Neural cell (in vitro differentiated cells): Measurements from ENCODE around the gene COL5A1. TPM values are rescaled to one million over a fixed set of nuclear protein-coding genes. Genes with fewer than 3 reads are reported as not detected.

ENCODE experiments used
- H2AFZ ChIP-seq: fragments of 200-600, 300-800 bp; sonication (generic), shearing (Covaris generic); 2 replicates; pipeline ENCODE4 v1.6.0; 2014; ENCODE audit warnings: low read depth, mild to moderate bottlenecking, antibody characterized with exemption, low read length, moderate library complexity
- H3F3A ChIP-seq: fragments of 200-600 bp; shearing (Covaris generic); 2 replicates; pipeline ENCODE4 v1.6.1; 2016; ENCODE audit warnings: mild to moderate bottlenecking, moderate library complexity, mixed read lengths, antibody characterized with exemption, low read length; ENCODE audit not compliant: insufficient read depth, poor library complexity, severe bottlenecking
- H3K27ac ChIP-seq: fragments of 200-600, 300-800 bp; sonication (generic), shearing (Covaris generic); 2 replicates; pipeline ENCODE4 v1.5.1; 2014; ENCODE audit warnings: mild to moderate bottlenecking, low read length, moderate library complexity
- H3K27me3 ChIP-seq: fragments of 300-800, 200-600 bp; sonication (generic), shearing (Covaris generic); 2 replicates; pipeline ENCODE4 v1.6.0; 2014; ENCODE audit warnings: mild to moderate bottlenecking, low read depth, low read length, moderate library complexity; ENCODE audit not compliant: insufficient read depth
- H3K36me3 ChIP-seq: fragments of 300-800, 200-600 bp; sonication (generic), shearing (Covaris generic); 2 replicates; pipeline ENCODE4 v1.5.1; 2014; ENCODE audit warnings: mild to moderate bottlenecking, antibody characterized with exemption, low read length, moderate library complexity; ENCODE audit not compliant: insufficient read depth
- H3K4me2 ChIP-seq: fragments of 300-800, 200-600 bp; sonication (generic), shearing (Covaris generic); 2 replicates; pipeline ENCODE4 v1.6.0; 2014; ENCODE audit warnings: mild to moderate bottlenecking, low read length
- H3K4me3 ChIP-seq: fragments of 300-800, 200-600 bp; sonication (generic), shearing (Covaris generic); 2 replicates; pipeline ENCODE4 v1.5.1; 2014; ENCODE audit warnings: mild to moderate bottlenecking, low read length, moderate library complexity
- H3K79me2 ChIP-seq: fragments of 200-600 bp; shearing (Covaris generic); replicated peaks from 2 replicates; pipeline ENCODE4 v1.6.0; 2014; ENCODE audit warnings: mild to moderate bottlenecking, low read length, moderate library complexity; ENCODE audit not compliant: insufficient read depth
- H3K9ac ChIP-seq: fragments of 300-800, 200-600 bp; sonication (generic), shearing (Covaris generic); 2 replicates; pipeline ENCODE4 v1.6.1; 2016; ENCODE audit warnings: mild to moderate bottlenecking, low read length, mixed read lengths
- H3K9me2 ChIP-seq: fragments of 200-600 bp; shearing (Covaris generic); 2 replicates; pipeline ENCODE4 v1.6.1; 2016; ENCODE audit warnings: mild to moderate bottlenecking, low read length, mixed read lengths; ENCODE audit not compliant: insufficient read depth
- H3K9me3 ChIP-seq: fragments of 200-600, 300-800 bp; sonication (generic), shearing (Covaris generic); 2 replicates; pipeline ENCODE4 v1.6.1; 2016; ENCODE audit warnings: mild to moderate bottlenecking, mixed run types, low read length, moderate library complexity, mixed read lengths
- H4K20me1 ChIP-seq: fragments of 200-600 bp; shearing (Covaris generic); 2 replicates; pipeline ENCODE4 v1.6.1; 2016; ENCODE audit warnings: mild to moderate bottlenecking, mixed run types; ENCODE audit not compliant: insufficient read depth
- CTCF ChIP-seq: fragments of 450-650 bp; IDR thresholded peaks from 2 replicates; pipeline ENCODE4 v1.5.1; 2014; ENCODE audit warnings: antibody characterized with exemption, mild to moderate bottlenecking, moderate library complexity; ENCODE audit not compliant: poor library complexity, severe bottlenecking
- EP300 ChIP-seq: fragments of 450-650 bp; conservative IDR thresholded peaks from 2 replicates; pipeline ENCODE4 v1.6.1; 2014; ENCODE audit warnings: antibody characterized with exemption, mild to moderate bottlenecking, moderate library complexity; ENCODE audit not compliant: poor library complexity, severe bottlenecking
- EZH2 ChIP-seq: fragments of 200-600, 300-800 bp; shearing (Covaris generic), sonication (generic); IDR thresholded peaks from 2 replicates; pipeline ENCODE4 v1.6.1; 2014; ENCODE audit warnings: antibody characterized with exemption, low read length, borderline replicate concordance, mild to moderate bottlenecking; ENCODE audit not compliant: insufficient read depth, poor library complexity, severe bottlenecking
- MXI1 ChIP-seq: fragments of 450-650 bp; conservative IDR thresholded peaks from 2 replicates; pipeline ENCODE4 v1.6.1; 2014; ENCODE audit warnings: antibody characterized with exemption, mild to moderate bottlenecking; ENCODE audit not compliant: poor library complexity, severe bottlenecking
- POLR2AphosphoS5 ChIP-seq: IDR thresholded peaks from 2 replicates; pipeline ENCODE4 v1.6.1; 2012
- RAD21 ChIP-seq: fragments of 450-650 bp; conservative IDR thresholded peaks from 2 replicates; pipeline ENCODE4 v1.6.1; 2014; ENCODE audit warnings: antibody characterized with exemption, mild to moderate bottlenecking, moderate library complexity
- REST ChIP-seq: IDR thresholded peaks from 2 replicates; pipeline ENCODE4 v1.6.1; 2012; ENCODE audit warnings: borderline replicate concordance
- SMC3 ChIP-seq: fragments of 450-650 bp; conservative IDR thresholded peaks from 2 replicates; pipeline ENCODE4 v1.6.1; 2014; ENCODE audit warnings: antibody characterized with exemption, mild to moderate bottlenecking, moderate library complexity; ENCODE audit not compliant: poor library complexity
- TAF1 ChIP-seq: IDR thresholded peaks from 2 replicates; pipeline ENCODE4 v1.6.1; 2012; ENCODE audit warnings: low read depth
- polyA plus RNA-seq: library from polyadenylated mRNA; depleted of rRNA; stranded (reverse); fragments of >200 nt; gene quantifications from 2 replicates; pipeline ENCODE4 v1.2.3, GENCODE V29; 2014

The COL5A1 gene
- polyA plus RNA-seq, 1 donor from 2014 or later = not detected

GRCh38 chr9:134657666-134658377 is 16.2 kb downstream of the COL5A1 start:
- Histone ChIP-seq H3K9me3 (no peaks in the 10 kb centered on the region), H4K20me1 (no peaks in the 10 kb centered on the region), H3K79me2 (no peaks in the 10 kb centered on the region), H3K4me3 (no peak overlapping the region), H3F3A (no peaks in the 10 kb centered on the region), H3K36me3 (no peaks in the 10 kb centered on the region), H3K4me2 (no peak overlapping the region), H3K9ac (no peak overlapping the region), H3K27me3 (no peaks in the 10 kb centered on the region), H3K27ac (no peak overlapping the region), H2AFZ (no peak overlapping the region), H3K9me2 (no peaks in the 10 kb centered on the region)
- TF ChIP-seq CTCF (no peak), RAD21 (no peak), TAF1 (no peak), SMC3 (no peak), POLR2AphosphoS5 (no peak), REST (no peak), EZH2 (no peak), EP300 (no peak), MXI1 (no peak)

- Histone ChIP-seq H3K36me3 (no peaks in the 10 kb centered on the region), H3K9ac (no peak overlapping the region), H3K79me2 (no peaks in the 10 kb centered on the region), H4K20me1 (no peaks in the 10 kb centered on the region), H3K27me3 (no peaks in the 10 kb centered on the region), H3K4me2 (no peak overlapping the region), H3K27ac (no peak overlapping the region), H3K9me2 (no peaks in the 10 kb centered on the region), H3F3A (no peaks in the 10 kb centered on the region), H2AFZ (no peak overlapping the region), H3K9me3 (no peaks in the 10 kb centered on the region), H3K4me3 (no peak overlapping the region)
- TF ChIP-seq RAD21 (no peak), CTCF (no peak), POLR2AphosphoS5 (no peak), SMC3 (no peak), EP300 (no peak), TAF1 (no peak), REST (no peak), EZH2 (no peak), MXI1 (no peak)
Observed at GRCh38 chr9:134658378-134658955, 16.9 kb downstream of the COL5A1 start.
